T-helper 1 cell treated with Interleukin-12 subunit alpha and Interleukin-12 subunit beta and Interleukin-4 antibody, amounts not matched to agents 30 ng/mL and 1 ng/mL, for 36 hours (primary cell): ENCODE measurements around the gene TUBB2A. TPM values are rescaled to one million over a fixed set of nuclear protein-coding genes. Genes with fewer than 3 reads are reported as not detected.
"Not testable (repeated sequence)": the region's sequence is repeated elsewhere in the genome, so short reads cannot be mapped to it uniquely, and the experiment has no call there.

Source experiments
- intact Hi-C: fragments of 100-400 bp; cut with micrococcal nuclease; formaldehyde crosslinking; loops from one replicate; pipeline ENCODE4 v1.15.1; 2024
- total RNA-seq: library from RNA; stranded (reverse); gene quantifications from 2 replicates; pipeline ENCODE4 v1.2.3, GENCODE V29; 2022

Gene TUBB2A
- total RNA-seq, 1 donor from 2014 or later = 4.7 TPM

DNA sequence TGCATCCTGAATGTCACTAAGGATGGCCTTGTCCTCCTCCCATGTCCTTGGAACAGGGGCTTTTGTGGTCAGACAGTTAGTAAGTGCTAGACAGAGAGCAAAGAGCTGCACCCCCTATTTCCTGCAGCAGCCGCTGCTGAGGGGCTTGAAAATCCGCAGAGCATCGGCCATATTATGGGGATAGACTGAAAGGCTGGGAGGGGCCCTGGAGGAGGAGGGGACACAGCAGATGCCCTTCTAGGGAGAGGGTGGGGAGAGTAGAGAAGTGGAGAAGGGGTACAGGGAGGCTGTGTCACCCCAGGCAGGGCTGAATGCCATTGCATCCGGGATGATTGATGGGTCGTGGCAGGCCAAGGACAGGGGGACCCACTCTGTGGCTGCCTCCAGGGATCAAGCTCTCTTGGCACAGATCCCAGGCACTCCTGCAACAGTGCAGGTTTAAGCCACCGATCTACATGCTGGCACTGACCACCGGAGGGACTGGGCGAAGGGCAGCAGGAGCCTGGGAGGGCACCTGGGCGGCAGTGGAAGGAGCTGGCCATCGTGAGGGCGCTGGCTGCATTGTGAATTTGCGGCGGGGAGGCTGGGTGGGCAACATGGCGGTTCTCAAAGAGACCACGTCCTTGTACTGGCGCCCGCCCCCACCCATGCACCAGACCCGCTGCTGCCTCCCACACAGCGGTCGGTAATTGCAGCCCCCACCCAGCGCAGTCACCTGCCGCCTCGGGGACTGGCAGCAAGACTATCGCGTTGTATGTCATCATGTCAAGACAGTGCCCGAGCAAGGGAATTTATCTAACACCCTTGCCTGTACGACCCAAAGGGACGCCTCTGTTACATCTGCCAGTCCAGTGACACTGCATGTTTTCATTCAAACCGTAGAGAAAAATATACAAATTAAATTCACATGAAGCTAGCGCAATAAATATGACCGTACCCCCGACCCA, 887 bp downstream of the TUBB2A start:
- intact Hi-C loops = loop anchor here (1.0 to 5.0 kb wide), 11 partner anchors 24 to 1621 kb away; partner anchors contain the start of genes BPHL, CDYL, NQO2 and WRNIP1

DNA sequence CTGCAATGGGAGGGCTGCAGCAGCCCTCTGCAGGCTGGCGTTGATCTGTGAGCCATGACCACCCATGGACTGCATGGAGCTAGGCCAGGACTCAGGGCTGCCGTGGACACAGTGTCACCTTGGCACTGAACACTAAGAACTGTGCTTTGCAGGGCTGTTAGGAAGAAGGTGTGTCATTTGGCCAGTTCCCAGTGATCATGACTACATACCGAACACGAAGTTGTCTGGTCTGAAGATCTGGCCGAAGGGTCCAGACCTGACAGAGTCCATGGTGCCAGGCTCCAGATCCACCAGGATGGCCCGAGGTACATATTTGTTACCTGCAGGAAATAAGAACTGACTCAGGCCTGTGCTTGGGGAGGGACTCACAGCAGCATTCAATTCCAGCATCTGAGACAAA, 1.9 kb downstream of the TUBB2A start:
- intact Hi-C loops = loop anchor here (5.0 kb wide), 1 partner anchor 1622 kb away; the partner anchor contains the start of gene CDYL

DNA sequence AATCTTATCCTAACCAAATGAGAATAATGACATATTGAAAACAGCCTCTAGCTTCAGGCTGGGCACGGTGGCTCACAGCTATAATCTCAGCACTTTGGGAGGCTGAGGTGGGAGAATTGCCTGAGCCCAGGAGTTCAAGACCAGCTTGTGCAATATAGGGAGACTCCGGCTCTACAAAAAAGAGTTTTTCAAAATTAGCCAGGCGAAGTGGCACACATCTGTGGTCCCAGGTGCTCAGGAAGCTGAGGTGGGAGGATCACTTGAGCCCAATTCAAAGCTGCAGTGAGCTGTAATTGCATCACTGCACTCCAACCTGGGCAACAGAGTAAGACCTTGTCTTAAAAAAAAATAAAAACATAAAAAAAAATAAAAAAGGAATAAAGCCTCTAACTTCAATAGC, 4.7 kb downstream of the TUBB2A start:
- intact Hi-C loops = no loop called here

DNA sequence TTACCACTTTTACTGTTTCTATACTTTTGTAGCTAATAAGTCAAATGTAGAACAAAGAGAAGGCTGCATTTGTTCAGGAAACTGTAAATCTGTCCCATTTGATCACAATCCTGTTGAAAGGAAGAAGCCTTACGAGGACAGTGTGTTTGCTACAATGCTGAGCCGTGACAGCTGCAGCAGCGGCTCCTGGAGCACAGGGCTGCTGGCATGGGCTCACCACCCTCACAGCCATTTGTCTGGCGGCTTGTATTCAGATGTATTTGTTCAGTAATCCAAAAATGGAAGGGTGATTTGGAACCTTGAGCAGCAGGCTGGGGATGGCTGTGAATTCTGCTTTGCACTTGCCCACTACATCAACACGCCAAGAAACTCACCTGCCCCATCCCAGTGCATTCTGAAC, 5.7 kb downstream of the TUBB2A start:
- intact Hi-C loops = no loop called here

DNA sequence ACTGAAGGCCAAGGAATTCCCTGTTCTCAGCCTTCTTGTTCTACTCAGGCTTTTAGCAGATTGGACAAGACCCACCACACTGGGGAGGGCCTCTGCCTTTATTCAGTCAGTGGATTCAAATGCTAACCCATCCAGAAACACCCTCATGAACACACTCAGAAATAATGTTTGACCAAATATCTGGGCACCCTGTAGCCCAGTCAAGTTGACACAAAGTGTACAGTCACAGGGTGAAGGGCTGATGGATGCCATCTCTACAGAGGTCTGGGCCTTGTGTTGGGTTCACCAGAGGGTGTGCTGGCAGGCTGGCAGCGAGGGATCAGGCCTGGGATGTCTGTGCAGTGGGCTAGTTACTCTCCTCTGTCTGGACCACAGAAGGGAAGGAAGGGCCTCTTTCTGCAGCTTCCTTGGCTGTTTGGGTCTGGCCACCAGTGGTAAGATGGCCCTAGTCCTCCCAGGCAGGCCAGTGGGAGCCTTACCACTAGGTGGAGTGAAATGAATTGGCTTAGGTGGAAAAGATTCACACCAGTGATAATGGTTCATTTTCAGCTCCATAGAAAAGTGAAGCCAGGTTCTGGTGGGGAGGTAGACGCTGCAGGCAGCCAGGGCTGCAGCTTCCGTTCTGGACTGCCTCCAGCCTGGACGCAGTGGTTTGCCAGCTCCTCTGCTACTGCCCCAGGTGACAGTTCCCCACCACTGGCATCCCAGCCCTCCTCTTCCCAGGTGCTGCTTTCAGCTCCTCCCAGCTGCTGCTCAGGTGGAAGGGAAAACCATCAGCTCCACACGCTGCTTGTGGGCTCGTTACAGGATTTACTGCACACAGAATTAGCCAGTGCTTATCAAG, 9.2 kb downstream of the TUBB2A start:
- intact Hi-C loops = no loop called here

DNA sequence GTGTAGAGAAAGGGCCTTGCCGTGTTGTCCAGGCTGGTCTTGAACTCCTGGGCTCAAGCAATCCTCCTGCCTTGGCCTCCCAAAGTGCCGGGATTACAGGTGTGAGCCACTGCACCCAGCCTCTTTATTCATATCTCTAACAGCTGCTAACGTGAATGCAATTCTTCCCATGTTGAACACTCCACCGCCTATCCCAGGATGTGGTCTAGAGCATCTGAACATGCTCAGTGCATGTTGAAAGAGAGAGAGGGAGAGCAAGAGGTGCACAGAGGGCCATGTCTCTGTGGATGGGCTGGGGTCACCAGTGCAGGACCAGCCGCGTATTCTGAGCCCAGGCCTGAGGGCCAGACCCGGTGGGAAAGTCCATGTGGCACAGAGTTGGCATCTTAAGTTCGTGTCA, 12.8 kb downstream of the TUBB2A start:
- intact Hi-C loops = no loop called here

DNA sequence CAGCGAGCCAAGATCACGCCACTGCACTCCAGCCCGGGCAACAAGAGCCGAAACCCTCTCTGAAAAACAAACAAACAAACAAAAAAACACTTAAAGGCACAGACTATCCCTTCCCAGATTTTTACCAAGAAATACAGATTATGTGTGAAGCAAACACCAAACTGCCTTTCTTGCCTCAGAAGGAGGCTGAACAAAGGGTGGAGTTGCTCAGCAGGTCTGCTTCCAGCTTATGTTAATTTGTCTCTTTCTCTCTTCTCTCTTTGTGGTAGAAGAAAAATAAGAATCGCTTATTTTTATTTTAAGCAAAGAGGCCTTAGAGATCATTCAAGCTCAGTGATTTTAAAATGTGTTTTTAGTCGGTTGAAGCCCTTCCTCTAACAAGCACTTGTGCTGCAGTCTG, 14.2 kb downstream of the TUBB2A start:
- intact Hi-C loops = no loop called here

DNA sequence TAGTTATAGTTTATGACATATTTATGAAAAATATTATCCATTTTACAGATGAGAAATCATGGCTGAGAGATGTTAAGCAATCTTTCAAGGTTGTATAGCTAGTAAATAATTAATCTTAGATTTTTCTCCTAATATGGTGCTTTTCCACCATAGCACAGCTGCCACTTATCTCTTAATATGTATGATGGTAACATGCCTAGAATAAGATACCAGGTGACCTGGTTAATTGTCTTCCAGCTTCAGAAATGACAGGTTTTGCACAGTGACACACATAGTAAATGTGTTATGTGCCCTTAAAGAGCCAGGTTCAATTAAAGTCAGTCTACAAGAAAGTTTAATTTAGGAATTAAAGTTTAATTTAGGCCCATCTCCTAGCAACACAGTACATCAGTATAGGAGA, 14.8 kb downstream of the TUBB2A start:
- intact Hi-C loops = no loop called here

DNA sequence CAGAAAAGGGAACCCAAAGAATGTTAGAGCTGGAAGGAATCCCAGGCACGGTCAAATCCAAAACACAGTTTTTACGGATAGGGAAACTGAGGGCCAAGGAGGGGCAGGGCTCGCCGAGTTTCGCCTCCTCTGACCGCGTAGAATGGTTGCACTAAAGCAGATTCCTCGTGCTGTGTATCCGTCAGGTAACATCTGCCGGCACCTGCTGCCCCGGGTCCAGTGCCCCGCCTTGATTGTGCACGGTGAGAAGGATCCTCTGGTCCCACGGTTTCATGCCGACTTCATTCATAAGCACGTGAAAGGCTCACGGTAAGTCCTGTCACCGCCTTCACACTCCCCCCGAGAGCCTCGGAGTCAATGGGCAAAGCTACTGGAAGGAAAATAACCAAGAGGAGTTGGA, 17.1 kb downstream of the TUBB2A start:
- intact Hi-C loops = no loop called here

DNA sequence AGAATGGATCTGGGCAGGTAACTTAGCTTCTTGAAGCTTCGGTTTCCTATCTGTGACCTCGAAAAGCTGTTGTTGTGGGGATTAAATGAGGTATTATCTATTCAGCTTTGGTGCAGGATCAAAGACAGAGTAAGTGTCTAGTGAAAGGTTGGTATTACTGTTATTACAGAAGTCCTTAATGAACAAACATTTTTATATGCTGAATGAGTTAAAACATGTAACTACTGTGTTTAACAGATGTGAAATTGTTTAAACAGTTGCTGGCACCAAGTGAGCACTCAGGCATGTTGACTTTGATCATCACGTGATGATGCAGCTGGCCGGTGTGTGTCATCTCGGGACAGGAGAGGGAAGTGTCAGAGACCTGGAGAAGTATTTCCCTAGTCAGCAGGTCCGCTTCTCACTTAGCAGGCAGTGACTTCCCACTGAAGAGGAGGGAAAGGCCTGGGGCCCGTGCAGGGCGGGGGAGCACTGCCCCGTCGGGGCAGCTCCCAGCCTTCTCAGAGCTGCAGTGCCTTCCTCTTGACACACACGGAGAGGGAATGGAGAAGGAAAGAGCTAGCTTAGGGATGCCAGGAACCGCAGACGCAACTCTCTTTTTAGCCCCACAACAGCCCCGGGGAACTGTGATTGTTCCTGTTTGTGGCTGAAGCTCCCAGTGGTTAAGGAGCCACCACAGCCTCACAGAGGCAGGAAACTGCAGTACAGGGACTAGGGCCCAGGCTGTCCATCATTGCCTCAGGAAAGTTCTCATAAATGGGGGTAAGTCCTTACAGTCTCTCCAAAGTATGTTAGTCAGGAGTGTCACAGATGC, 18.0 kb downstream of the TUBB2A start:
- intact Hi-C loops = no loop called here

DNA sequence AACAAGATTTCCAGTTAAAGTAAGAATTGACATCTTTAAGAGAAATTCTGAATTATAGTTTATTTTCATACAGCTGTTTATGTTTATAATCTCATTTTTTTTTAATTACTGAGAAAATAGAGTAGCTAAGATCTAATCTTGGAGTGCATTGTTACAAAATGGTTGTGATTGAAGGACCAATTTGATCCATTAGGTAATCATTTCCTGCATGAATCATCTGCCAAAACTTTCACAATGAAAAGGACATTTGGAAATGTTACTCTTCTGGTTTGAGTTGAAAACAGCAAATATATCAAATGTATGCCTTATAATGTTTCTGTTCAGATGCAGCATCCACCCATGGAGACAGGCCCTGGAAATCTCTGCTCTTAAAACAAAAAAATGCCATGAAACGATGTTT, 19.0 kb downstream of the TUBB2A start:
- intact Hi-C loops = no loop called here

DNA sequence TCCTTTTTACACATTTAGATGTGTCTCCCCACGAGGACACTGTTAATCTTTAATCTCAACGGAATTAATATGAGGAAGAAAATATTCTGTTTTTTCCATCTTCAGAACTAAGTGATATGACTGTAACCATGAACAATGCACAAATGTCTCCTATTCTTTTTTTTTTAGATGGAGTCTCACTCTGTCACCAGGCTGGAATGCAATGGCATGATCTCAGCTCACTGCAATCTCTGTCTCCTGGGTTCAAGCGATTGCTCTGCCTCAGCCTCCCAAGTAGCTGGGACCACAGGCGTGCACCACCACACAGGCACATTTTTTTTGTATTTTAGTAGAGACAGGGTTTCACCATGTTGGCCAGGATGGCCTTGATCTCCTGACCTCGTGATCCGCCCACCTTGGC, 19.5 kb downstream of the TUBB2A start:
- intact Hi-C loops = not testable (repeated sequence)

DNA sequence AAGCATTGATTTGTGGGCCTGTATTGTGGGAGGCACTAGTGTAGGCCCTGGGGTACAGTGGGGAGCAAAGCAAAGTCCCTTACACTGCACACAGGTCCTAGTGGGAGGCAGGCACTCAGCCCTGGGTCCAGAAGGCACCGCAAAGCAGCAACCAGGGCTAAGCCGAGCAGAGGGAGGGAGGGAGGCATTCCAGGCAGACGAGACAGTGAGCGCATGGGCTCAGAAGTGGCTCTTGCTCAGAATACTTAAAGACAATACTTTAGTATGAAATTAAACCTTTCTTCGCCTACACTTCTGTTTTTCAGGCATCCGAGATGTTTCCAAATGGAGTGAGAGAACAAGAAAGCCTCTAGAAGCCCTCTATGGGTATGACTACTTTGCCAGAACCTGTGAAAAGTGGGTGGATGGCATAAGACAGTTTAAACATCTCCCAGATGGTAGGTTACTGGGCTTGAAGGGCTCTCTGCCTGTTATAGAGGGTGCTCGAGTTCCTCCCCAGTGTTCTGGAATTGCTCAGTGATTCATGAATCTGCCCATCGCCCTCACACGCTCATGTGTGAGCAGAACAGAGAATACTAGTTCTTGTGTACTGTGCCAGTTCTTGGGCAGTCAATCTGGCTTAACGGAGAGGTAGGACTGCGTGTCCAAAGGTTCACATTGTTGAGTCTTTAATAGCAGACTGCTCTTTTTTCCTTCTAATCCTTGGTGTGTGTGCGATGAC, 20.1 kb downstream of the TUBB2A start:
- intact Hi-C loops = no loop called here

DNA sequence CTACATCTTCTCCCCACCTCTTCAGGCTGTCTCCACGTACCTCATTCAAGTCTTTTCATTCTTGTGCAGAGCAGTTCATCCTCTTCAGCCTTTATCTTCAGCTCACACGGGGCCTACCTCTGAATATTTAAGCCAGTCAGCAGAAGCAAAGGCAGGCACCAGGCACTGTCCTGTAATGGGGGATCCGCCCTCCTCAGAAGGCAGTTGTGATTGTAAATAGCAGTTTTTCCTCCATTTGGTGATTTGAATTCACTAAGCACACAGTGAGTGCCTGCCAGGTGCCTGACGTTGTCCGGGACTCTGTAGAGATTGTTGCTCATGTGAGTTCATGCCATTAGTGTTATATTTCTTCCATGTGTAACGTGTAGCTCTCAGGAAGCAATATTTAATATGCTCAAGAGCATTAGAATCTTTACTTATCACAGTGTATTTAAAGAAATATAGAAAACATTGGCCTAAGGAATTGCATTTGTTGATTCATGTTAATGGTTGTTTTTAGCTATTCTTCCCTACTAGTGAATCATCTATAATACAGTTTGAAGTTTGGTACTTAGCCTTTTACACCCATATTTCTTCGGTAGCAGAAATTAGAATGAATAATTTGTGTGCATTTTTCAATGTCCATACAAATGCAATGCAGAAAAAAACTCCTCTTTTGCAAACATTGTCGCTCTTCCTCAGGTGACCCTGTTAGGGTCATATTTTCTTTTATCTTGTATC, 20.9 kb downstream of the TUBB2A start:
- intact Hi-C loops = no loop called here

DNA sequence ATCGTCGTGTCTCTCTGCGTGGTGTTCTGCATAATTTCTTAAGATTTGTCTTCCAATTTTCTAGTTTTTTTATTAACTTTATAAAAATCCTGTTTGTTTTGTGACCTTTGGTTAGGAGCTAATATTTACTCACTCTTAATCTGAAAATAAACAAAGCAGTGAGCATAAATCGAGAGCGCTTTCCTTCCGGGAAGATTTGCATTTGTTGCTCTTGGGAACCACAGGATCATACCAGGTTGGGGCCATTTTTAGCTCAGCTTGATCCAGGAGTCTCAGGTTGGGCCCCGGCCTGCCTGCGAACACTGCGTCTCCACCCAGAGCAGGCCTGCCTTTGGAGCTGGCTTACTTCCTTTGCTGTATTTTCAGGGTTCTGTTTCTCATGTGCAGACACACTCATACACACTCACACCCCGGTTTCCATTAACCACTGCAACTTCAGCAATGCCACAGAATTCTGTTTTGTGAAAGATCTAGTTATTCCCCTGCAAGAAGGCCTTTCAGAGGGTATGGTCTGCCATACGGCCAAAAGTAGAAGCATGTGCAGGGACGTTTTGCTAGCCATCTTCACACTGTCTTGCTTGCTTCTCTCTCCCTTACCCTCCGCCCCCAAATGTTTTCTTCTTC, 21.6 kb downstream of the TUBB2A start:
- intact Hi-C loops = no loop called here

DNA sequence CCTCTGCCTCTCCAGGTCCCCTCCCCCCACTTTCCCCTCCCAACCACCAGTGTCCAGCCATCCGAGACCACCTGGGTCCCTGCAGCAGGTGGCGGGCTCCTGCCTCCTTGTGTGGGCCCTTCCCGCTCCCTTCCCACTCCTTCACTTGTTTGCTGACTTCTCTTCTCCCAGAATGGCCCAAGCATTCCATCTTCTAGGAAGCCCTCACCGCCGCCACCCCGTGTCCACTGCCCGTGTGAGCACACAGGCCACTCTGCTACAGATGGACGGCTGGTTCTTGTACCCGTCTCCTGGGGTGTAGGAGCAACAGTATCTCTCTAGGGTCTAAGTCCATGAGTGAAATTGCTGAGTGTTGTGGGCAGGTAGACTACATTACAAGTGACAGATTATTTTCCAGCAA, 23.8 kb downstream of the TUBB2A start:
- intact Hi-C loops = no loop called here

DNA sequence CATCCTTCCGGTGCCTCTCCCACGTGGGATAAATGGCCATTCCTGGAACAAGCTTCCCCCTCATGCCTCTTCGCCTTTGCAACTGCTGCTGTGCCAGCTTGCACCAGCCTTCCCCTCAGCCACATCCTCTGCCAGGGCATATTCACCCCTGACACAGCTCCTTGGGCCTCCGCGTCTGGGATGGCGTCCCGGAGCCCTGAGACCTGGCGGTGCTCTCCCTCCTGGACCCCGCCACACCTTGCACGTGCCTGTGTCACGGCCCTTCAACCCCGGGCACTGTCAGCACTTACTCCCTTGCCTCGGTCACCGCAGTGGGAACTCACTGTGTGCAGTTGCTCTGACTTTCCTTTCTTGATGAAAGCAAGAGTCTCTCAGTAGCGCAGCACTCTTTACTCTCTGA, 25.6 kb downstream of the TUBB2A start:
- intact Hi-C loops = no loop called here

DNA sequence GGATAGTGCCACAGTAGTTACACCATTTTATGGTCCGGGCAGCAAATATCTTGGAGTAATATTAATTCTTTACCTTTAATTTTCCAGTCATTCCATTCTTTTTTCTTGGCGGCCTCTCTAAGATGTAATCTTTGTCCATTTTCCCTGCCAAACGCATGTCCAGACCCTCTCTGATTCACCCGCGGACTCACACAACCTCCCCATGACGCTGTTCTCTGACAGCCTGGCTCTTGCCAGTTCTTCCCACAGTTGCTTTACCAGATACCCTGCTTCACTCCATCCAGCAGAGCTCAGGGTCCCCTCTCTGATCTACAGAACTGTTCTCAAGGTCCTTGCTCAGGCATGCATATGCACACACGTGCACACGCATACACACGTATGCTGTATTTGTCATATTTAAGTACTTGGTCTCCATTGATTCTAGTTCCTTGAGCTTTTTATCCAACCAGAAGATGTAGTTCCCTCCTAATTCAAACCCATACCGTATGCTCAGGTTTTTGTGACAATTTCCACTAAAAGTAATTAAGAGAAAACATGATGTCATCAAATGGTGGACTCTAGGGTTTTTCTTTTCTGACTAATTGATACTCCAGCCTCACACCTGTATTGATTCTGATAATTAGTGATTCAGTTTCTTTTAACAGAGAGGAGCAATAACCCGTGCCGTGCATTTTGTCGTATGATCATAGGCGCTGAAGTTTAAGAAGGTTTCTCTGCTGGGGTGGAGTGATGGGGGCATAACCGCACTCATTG, 28.8 kb downstream of the TUBB2A start:
- intact Hi-C loops = loop anchor here (10.0 kb wide), 1 partner anchor 716 kb away; the partner anchor contains the start of gene FAM50B

DNA sequence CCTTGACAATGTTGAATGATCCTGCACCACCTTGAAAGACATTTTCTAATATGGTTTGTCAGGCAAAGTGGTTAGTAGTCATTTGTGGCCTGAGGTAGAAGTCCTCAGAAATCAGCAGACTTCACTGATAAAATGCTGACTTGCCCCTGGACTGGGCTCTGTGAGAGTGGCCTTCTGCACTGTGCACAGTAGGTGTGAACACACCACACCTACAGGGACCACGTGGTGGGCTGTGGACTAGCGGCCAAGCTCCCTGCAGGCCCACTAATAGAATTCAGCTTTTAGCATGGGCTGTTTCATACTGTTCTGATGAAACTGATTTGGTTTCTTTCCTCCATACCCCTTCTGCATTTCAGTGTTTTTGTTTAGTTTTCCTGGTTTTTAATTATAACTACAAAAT, 31.5 kb downstream of the TUBB2A start:
- intact Hi-C loops = loop anchor here (1.0 to 10.0 kb wide), 5 partner anchors 8 to 719 kb away; partner anchors contain the start of genes BPHL, FAM50B, PSMG4 and TUBB2A
